Gastroesophageal sphincter (tissue), 4 donors: ENCODE measurements around the gene BPI. TPM values are rescaled to one million over a fixed set of nuclear protein-coding genes. Genes with fewer than 3 reads are reported as not detected.
"Not testable (repeated sequence)": the region's sequence is repeated elsewhere in the genome, so short reads cannot be mapped to it uniquely, and the experiment has no call there.

Source experiments
- ATAC-seq: fragments of 150-250 bp; one replicate; pipeline ENCODE4 v1.9.1; 2016; ENCODE audit warnings: mild to moderate bottlenecking, moderate library complexity
- H3K27ac ChIP-seq, 4 donors: fragments of 200-600 bp; sonication (generic) in 3 of 4; 1 replicate in 3 of 4; 2 replicates in 1 of 4; pipeline ENCODE4 v1.5.1; 2016 to 2019
- H3K27me3 ChIP-seq: fragments of 200-600 bp; sonication (generic); one replicate; pipeline ENCODE4 v1.5.1; 2019
- H3K36me3 ChIP-seq, 2 donors: fragments of 200-600 bp; sonication (generic); one replicate each; pipeline ENCODE4 v1.5.1; 2019; ENCODE audit warnings: control low read depth in 1 of 2
- H3K4me1 ChIP-seq, 3 donors: fragments of 200-600 bp; sonication (generic); 1 replicate in 2 of 3; 2 replicates in 1 of 3; pipeline ENCODE4 v1.5.1; 2016 to 2019; ENCODE audit warnings: control low read depth in 2 of 3
- H3K4me3 ChIP-seq, 2 donors: fragments of 200-600 bp; sonication (generic); one replicate each; pipeline ENCODE4 v1.5.1; 2019; ENCODE audit warnings: mild to moderate bottlenecking in 1 of 2, moderate library complexity in 1 of 2
- H3K9me3 ChIP-seq, 3 donors: fragments of 200-600 bp; sonication (generic); one replicate each; pipeline ENCODE4 v1.5.1; 2017 to 2019; ENCODE audit warnings: control low read depth in 2 of 3
- EP300 ChIP-seq: sonication (generic); formaldehyde crosslinking; IDR thresholded peaks from one replicate; pipeline ENCODE4 v1.6.1; 2017; ENCODE audit warnings: antibody characterized with exemption, mild to moderate bottlenecking
- POLR2A ChIP-seq, 2 donors: fragments of 450-650 bp; IDR thresholded peaks; one replicate each; pipeline ENCODE4 v1.6.1; 2017; ENCODE audit warnings: antibody characterized with exemption in 2 of 2, mild to moderate bottlenecking in 2 of 2, moderate library complexity in 1 of 2
- POLR2AphosphoS5 ChIP-seq: sonication (generic); formaldehyde crosslinking; IDR thresholded peaks from one replicate; pipeline ENCODE4 v1.6.1; 2017; ENCODE audit warnings: antibody characterized with exemption
- WGBS, 2 donors: methylation state at CpG; one replicate each; pipeline ENCODE4 v1.1.5; 2018; ENCODE audit warnings: low coverage in 1 of 2; 5-methylcytosine and 5-hydroxymethylcytosine counted together
- total RNA-seq, 4 donors: library from RNA; depleted of rRNA; stranded (reverse); fragments of >200 nt; gene quantifications; one replicate each; pipeline ENCODE4 v1.1.0, GENCODE V29; 2016
- TF ChIP-seq, protein P1 (sequence below), 4 experiments: fragments of 200-600 bp in 2 of 4; fragments of 450-650 bp in 2 of 4; sonication (generic) in 1 of 4; IDR thresholded peaks; one replicate each; pipeline ENCODE4 v1.5.1; 2017 to 2019; ENCODE audit warnings: antibody characterized with exemption in 4 of 4, mild to moderate bottlenecking in 2 of 4, moderate library complexity in 2 of 4

The BPI gene
- total RNA-seq, 4 donors from 2014 or later: 0.27 to 0.47 TPM; not detected in 2

GRCh38 chr20:38278763-38279162 is 25.2 kb upstream of the BPI start:
- H3K27ac ChIP-seq: no peak overlapping the region
- no peaks in the 10 kb centered on the region for H3K9me3 ChIP-seq
- H3K36me3 ChIP-seq: no peaks in the 10 kb centered on the region
- no peaks in the 10 kb centered on the region for H3K27me3 ChIP-seq
- TF ChIP-seq EP300 (no peak), POLR2A (IDR thresholded peaks at IDR 0.05) (no peak), POLR2AphosphoS5 (no peak)
- TF ChIP-seq, protein P1, sequence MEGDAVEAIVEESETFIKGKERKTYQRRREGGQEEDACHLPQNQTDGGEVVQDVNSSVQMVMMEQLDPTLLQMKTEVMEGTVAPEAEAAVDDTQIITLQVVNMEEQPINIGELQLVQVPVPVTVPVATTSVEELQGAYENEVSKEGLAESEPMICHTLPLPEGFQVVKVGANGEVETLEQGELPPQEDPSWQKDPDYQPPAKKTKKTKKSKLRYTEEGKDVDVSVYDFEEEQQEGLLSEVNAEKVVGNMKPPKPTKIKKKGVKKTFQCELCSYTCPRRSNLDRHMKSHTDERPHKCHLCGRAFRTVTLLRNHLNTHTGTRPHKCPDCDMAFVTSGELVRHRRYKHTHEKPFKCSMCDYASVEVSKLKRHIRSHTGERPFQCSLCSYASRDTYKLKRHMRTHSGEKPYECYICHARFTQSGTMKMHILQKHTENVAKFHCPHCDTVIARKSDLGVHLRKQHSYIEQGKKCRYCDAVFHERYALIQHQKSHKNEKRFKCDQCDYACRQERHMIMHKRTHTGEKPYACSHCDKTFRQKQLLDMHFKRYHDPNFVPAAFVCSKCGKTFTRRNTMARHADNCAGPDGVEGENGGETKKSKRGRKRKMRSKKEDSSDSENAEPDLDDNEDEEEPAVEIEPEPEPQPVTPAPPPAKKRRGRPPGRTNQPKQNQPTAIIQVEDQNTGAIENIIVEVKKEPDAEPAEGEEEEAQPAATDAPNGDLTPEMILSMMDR (IDR thresholded peaks at IDR 0.05): no peak
- H3K4me1 ChIP-seq: peaks cover 0 to 8% (median 0%) of the 10 kb centered on the region in 3 donors
- WGBS, 2 donors: 83 to 100% methylated on average over 1 to 2 of the region's 2 CpGs
- H3K4me3 ChIP-seq: no peak overlapping the region
- ATAC-seq: no peak

GRCh38 chr20:38281176-38281915 is 22.6 kb upstream of the BPI start:
- H3K9me3 ChIP-seq, H3K4me1 ChIP-seq, H3K4me3 ChIP-seq, ATAC-seq, H3K27ac ChIP-seq, H3K36me3 ChIP-seq, H3K27me3 ChIP-seq: not testable (repeated sequence)
- WGBS, 2 donors: 86 to 100% methylated on average over 1 of the region's 6 CpGs

- Histone ChIP-seq H3K27me3 (no peaks in the 10 kb centered on the region), H3K4me1 (peaks cover 0 to 24% (median 0%) of the 10 kb centered on the region in 3 donors), H3K27ac (no peak overlapping the region), H3K9me3 (peaks cover 0 to 4% (median 0%) of the 10 kb centered on the region in 3 donors), H3K36me3 (no peaks in the 10 kb centered on the region), H3K4me3 (no peak overlapping the region)
- TF ChIP-seq POLR2AphosphoS5 (no peak), EP300 (no peak), POLR2A (IDR thresholded peaks at IDR 0.05) (no peak)
- TF ChIP-seq, protein P1 (IDR thresholded peaks at IDR 0.05): no peak
- ATAC-seq: no peak
- WGBS, 2 donors: 100% methylated on average over 2 of the region's 2 CpGs; no CpG with 5 or more reads in 1 of the 2 donors
These were observed 20.7 kb upstream of the BPI start for GRCh38 chr20:38283236-38283635.

DNA sequence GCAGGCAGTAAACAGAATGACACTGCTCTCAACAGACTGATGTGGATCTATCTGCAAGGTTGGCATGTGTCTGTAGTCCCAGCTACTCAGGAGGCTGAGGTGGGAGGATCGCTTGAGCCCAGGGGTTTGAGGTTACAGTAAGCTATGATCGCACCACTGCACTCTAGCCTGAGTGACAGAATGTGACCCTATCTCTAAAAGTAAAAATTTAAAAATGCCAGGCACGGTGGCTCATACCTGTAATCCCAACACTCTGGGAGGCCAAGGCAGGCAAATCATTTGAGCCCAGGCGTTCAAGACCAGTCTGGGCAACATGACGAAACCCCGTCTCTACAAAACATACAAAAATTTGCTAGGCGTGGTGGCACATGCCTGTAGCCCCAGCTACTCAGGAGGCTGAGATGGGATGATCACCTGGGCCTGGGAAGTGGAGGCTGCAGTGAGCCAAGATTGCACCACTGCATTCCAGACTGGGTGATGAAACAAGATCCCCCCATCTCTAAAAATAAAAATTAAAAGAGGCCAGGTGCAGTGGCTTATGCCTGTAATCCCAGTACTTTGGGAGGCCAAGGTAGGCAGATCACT is 19.8 kb upstream of the BPI start:
- WGBS, 2 donors: 91 to 98% methylated on average over 4 to 7 of the region's 7 CpGs
- not testable (repeated sequence) for H3K27me3 ChIP-seq, ATAC-seq, H3K4me3 ChIP-seq, H3K9me3 ChIP-seq, H3K27ac ChIP-seq, H3K36me3 ChIP-seq
- H3K4me1 ChIP-seq: peaks cover 0 to 24% (median 0%) of the 10 kb centered on the region in 3 donors

DNA sequence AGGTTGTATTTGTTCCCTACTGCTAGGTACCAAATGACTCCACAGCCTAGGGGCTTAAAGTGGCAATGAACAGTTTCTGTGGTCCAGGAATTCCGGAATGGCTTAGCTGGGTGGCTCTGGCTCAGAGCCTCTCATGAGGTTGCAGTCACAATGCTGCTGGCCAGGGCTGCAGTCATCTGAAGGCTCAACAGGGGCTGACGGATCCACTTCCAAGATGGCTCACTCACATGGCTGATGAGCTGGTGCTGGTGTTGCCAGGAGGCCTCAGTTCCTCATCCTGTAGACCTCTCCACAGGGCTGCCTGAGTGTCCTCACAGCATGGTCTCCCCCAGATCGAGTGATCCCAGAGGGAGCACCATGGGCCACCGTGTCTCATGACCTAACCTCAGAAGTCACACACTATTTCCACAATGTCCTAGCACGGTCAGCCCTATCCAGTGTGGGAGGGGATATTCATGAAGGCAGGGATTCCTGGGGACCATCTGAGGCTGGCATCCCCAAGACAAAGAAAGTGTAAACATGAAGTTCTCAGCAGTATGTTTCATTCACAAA is 19.0 kb upstream of the BPI start:
- Histone ChIP-seq H3K4me1 (peaks cover 0 to 18% (median 0%) of the 10 kb centered on the region in 3 donors), H3K27me3 (no peaks in the 10 kb centered on the region), H3K36me3 (no peaks in the 10 kb centered on the region), H3K27ac (no peak overlapping the region), H3K4me3 (no peak overlapping the region), H3K9me3 (peaks cover 0 to 4% (median 0%) of the 10 kb centered on the region in 3 donors)
- no peak for TF ChIP-seq POLR2AphosphoS5
- no peak for TF ChIP-seq POLR2A (IDR thresholded peaks at IDR 0.05)
- no peak for TF ChIP-seq EP300
- TF ChIP-seq, protein P1 (IDR thresholded peaks at IDR 0.05): no peak
- no peak for ATAC-seq
- WGBS, 2 donors: 90 to 100% methylated on average over 2 of the region's 5 CpGs
